Measurements from ENCODE around the gene OPN3. TPM values are rescaled to one million over a fixed set of nuclear protein-coding genes. Genes with fewer than 3 reads are reported as not detected.

The OPN3 gene
- total RNA-seq, 2 experiments from 2014 or later = 10.8 to 12.2 TPM

GRCh38 chr1:241589521-241589920 lies 50.6 kb downstream of the OPN3 start:
- Mint-ChIP-seq H3K4me1 (peaks cover 34% of the 10 kb centered on the region), H3K27me3 (no peaks in the 10 kb centered on the region), H3K27ac (no peak overlapping the region), H3K9me3 (ENCODE audit: low read depth) (no peaks in the 10 kb centered on the region), H3K4me3 (no peak overlapping the region), H3K36me3 (ENCODE audit: low read depth) (peaks cover 6% of the 10 kb centered on the region)
- ChIA-PET POLR2A (no interaction called here), CTCF (interaction anchor here (0.6 to 1.7 kb wide), 3 partner anchors 17 to 292 kb away, joined by 3 to 5 read pairs (median 4); no protein-coding TSS in a partner anchor)
- intact Hi-C loops (cut with DNase I, micrococcal nuclease) = no loop called here
- no peak for DNase-seq
- ATAC-seq = no peak

GRCh38 chr1:241586905-241587512 lies 53.2 kb downstream of the OPN3 start:
- no peak overlapping the region for H3K27ac Mint-ChIP-seq
- ChIA-PET CTCF (interaction anchor here (0.6 to 1.7 kb wide), 3 partner anchors 30 to 121 kb away, joined by 3 to 7 read pairs (median 3); no protein-coding TSS in a partner anchor), POLR2A (no interaction called here)
- H3K9me3 Mint-ChIP-seq (ENCODE audit: low read depth) = peaks cover 1% of the 10 kb centered on the region
- H3K4me1 Mint-ChIP-seq = peaks cover 15% of the 10 kb centered on the region
- ATAC-seq (no peak), DNase-seq (no peak)
- peaks cover 4% of the 10 kb centered on the region for H3K27me3 Mint-ChIP-seq
- H3K36me3 Mint-ChIP-seq (ENCODE audit: low read depth) = no peaks in the 10 kb centered on the region
- intact Hi-C loops (cut with DNase I, micrococcal nuclease) = no loop called here
- no peak overlapping the region for H3K4me3 Mint-ChIP-seq

GRCh38 chr1:241582921-241583321 lies 57.2 kb downstream of the OPN3 start:
- Mint-ChIP-seq H3K9me3 (ENCODE audit: low read depth) (peaks cover 10% of the 10 kb centered on the region), H3K27ac (no peak overlapping the region), H3K4me3 (no peak overlapping the region), H3K36me3 (ENCODE audit: low read depth) (no peaks in the 10 kb centered on the region), H3K27me3 (peaks cover 8% of the 10 kb centered on the region), H3K4me1 (no peaks in the 10 kb centered on the region)
- ATAC-seq = no peak
- DNase-seq = no peak
- POLR2A ChIA-PET = no interaction called here
- intact Hi-C loops (cut with DNase I, micrococcal nuclease) = no loop called here
- CTCF ChIA-PET = interaction anchor here (2.7 kb wide), 1 partner anchor 29 kb away, joined by 11 read pairs; no protein-coding TSS in a partner anchor

GRCh38 chr1:241579434-241579833 lies 60.7 kb downstream of the OPN3 start:
- no peak for DNase-seq
- Mint-ChIP-seq H3K27me3 (peaks cover 22% of the 10 kb centered on the region), H3K27ac (no peak overlapping the region), H3K9me3 (ENCODE audit: low read depth) (peaks cover 20% of the 10 kb centered on the region), H3K36me3 (ENCODE audit: low read depth) (no peaks in the 10 kb centered on the region), H3K4me3 (no peak overlapping the region), H3K4me1 (no peaks in the 10 kb centered on the region)
- ChIA-PET POLR2A (interaction anchor here (0.5 kb wide), 1 partner anchor 60 kb away, joined by 3 read pairs; the partner anchor contains the start of gene FH), CTCF (no interaction called here)
- intact Hi-C loops (cut with DNase I, micrococcal nuclease) = no loop called here
- peak; percentile 65 for ATAC-seq

- intact Hi-C loops (cut with DNase I, micrococcal nuclease) = no loop called here
- POLR2A ChIA-PET = interaction anchor here (0.6 kb wide), 1 partner anchor 103 kb away, joined by 3 read pairs; no protein-coding TSS in a partner anchor
- H3K27ac Mint-ChIP-seq = no peak overlapping the region
- no peaks in the 10 kb centered on the region for H3K4me1 Mint-ChIP-seq
- DNase-seq = no peak
- H3K27me3 Mint-ChIP-seq = peaks cover 19% of the 10 kb centered on the region
- ATAC-seq = no peak
- CTCF ChIA-PET = no interaction called here
- H3K9me3 Mint-ChIP-seq (ENCODE audit: low read depth) = peaks cover 16% of the 10 kb centered on the region
- H3K36me3 Mint-ChIP-seq (ENCODE audit: low read depth) = no peaks in the 10 kb centered on the region
- H3K4me3 Mint-ChIP-seq = no peak overlapping the region
Observed at GRCh38 chr1:241574154-241574553, 66.0 kb downstream of the OPN3 start.

- H3K36me3 Mint-ChIP-seq (ENCODE audit: low read depth) = no peaks in the 10 kb centered on the region
- H3K27ac Mint-ChIP-seq = no peak overlapping the region
- no peaks in the 10 kb centered on the region for H3K4me1 Mint-ChIP-seq
- no peaks in the 10 kb centered on the region for H3K9me3 Mint-ChIP-seq (ENCODE audit: low read depth)
- POLR2A ChIA-PET = interaction anchor here (0.7 kb wide), 1 partner anchor 986 kb away, joined by 3 read pairs; no protein-coding TSS in a partner anchor
- no peak overlapping the region for H3K4me3 Mint-ChIP-seq
- ATAC-seq = no peak
- H3K27me3 Mint-ChIP-seq = peaks cover 9% of the 10 kb centered on the region
- intact Hi-C loops (cut with DNase I, micrococcal nuclease) = no loop called here
- DNase-seq = no peak
- CTCF ChIA-PET = no interaction called here
Observed at GRCh38 chr1:241569848-241570247, 70.3 kb downstream of the OPN3 start.

- CTCF ChIA-PET = no interaction called here
- H3K27ac Mint-ChIP-seq = no peak overlapping the region
- H3K27me3 Mint-ChIP-seq = peaks cover 2% of the 10 kb centered on the region
- DNase-seq (no peak), ATAC-seq (no peak)
- POLR2A ChIA-PET = no interaction called here
- no peaks in the 10 kb centered on the region for H3K4me1 Mint-ChIP-seq
- no peaks in the 10 kb centered on the region for H3K36me3 Mint-ChIP-seq (ENCODE audit: low read depth)
- no peaks in the 10 kb centered on the region for H3K9me3 Mint-ChIP-seq (ENCODE audit: low read depth)
- no peak overlapping the region for H3K4me3 Mint-ChIP-seq
- intact Hi-C loops (cut with DNase I, micrococcal nuclease) = no loop called here
Observed at GRCh38 chr1:241560849-241561187, 79.4 kb downstream of the OPN3 start.

- no peaks in the 10 kb centered on the region for H3K4me1 Mint-ChIP-seq
- peaks cover 2% of the 10 kb centered on the region for H3K27me3 Mint-ChIP-seq
- H3K27ac Mint-ChIP-seq = no peak overlapping the region
- no peaks in the 10 kb centered on the region for H3K9me3 Mint-ChIP-seq (ENCODE audit: low read depth)
- intact Hi-C loops (cut with DNase I, micrococcal nuclease) = no loop called here
- ATAC-seq (no peak), DNase-seq (no peak)
- POLR2A ChIA-PET = no interaction called here
- no peaks in the 10 kb centered on the region for H3K36me3 Mint-ChIP-seq (ENCODE audit: low read depth)
- CTCF ChIA-PET = interaction anchor here (0.9 kb wide), 1 partner anchor 29 kb away, joined by 3 read pairs; no protein-coding TSS in a partner anchor
- H3K4me3 Mint-ChIP-seq = no peak overlapping the region
Observed at GRCh38 chr1:241560146-241560848, 79.9 kb downstream of the OPN3 start.

- Mint-ChIP-seq H3K4me1 (peaks cover 5% of the 10 kb centered on the region), H3K27me3 (peaks cover 2% of the 10 kb centered on the region), H3K27ac (no peak overlapping the region), H3K9me3 (ENCODE audit: low read depth) (peaks cover under 1% of the 10 kb centered on the region), H3K4me3 (no peak overlapping the region), H3K36me3 (ENCODE audit: low read depth) (peaks cover under 1% of the 10 kb centered on the region)
- intact Hi-C loops (cut with DNase I, micrococcal nuclease) = no loop called here
- ChIA-PET CTCF (no interaction called here), POLR2A (no interaction called here)
- DNase-seq (no peak), ATAC-seq (no peak)
Observed at GRCh38 chr1:241557551-241558193, 82.5 kb downstream of the OPN3 start.

GRCh38 chr1:241557031-241557430 lies 83.1 kb downstream of the OPN3 start:
- H3K4me1 Mint-ChIP-seq = peaks cover 11% of the 10 kb centered on the region
- H3K4me3 Mint-ChIP-seq = no peak overlapping the region
- peaks cover 1% of the 10 kb centered on the region for H3K36me3 Mint-ChIP-seq (ENCODE audit: low read depth)
- intact Hi-C loops (cut with DNase I, micrococcal nuclease) = no loop called here
- ATAC-seq (no peak), DNase-seq (no peak)
- H3K9me3 Mint-ChIP-seq (ENCODE audit: low read depth) = peaks cover 2% of the 10 kb centered on the region
- POLR2A ChIA-PET = interaction anchor here (0.6 kb wide), 1 partner anchor 83 kb away, joined by 3 read pairs; the partner anchor contains the start of genes CHML and OPN3
- no peak overlapping the region for H3K27ac Mint-ChIP-seq
- CTCF ChIA-PET = no interaction called here
- peaks cover 2% of the 10 kb centered on the region for H3K27me3 Mint-ChIP-seq

- Mint-ChIP-seq H3K4me3 (no peak overlapping the region), H3K9me3 (ENCODE audit: low read depth) (peaks cover 2% of the 10 kb centered on the region), H3K4me1 (peaks cover 27% of the 10 kb centered on the region), H3K27ac (no peak overlapping the region), H3K27me3 (peaks cover 2% of the 10 kb centered on the region), H3K36me3 (ENCODE audit: low read depth) (peaks cover 1% of the 10 kb centered on the region)
- ChIA-PET CTCF (interaction anchor here (0.5 to 1.6 kb wide), 8 partner anchors 9 to 370 kb away, joined by 3 to 7 read pairs (median 3); partner anchors contain the start of gene KMO), POLR2A (no interaction called here)
- intact Hi-C loops (cut with DNase I, micrococcal nuclease) = no loop called here
- ATAC-seq (no peak), DNase-seq (no peak)
Observed at GRCh38 chr1:241555526-241555925, 84.6 kb downstream of the OPN3 start.
